GM12878 (cell line): ENCODE results near the gene ACTR1B. TPM values are rescaled to one million over a fixed set of nuclear protein-coding genes. Genes with fewer than 3 reads are reported as not detected.

Experiments
- ATAC-seq: fragments of 200-7000 bp; cut with Tn5 transposase; 3 replicates; pipeline ENCODE4 v1.9.1; 2020; ENCODE audit warnings: mild to moderate bottlenecking, moderate library complexity
- BruUV-seq: library from RNA; stranded (reverse); fragments of 400-500 nt; replicated peaks from 2 replicates; lab custom pipeline; 2021; lab: Mats Ljungman, UMichigan
- CTCF ChIA-PET: fragments of 300-600 bp; sonication (Branson Sonifier 250); formaldehyde crosslinking; extraction: SDS; loops from one replicate; lab custom pipeline; 2021; ENCODE audit warnings: inconsistent platforms; lab: Yijun Ruan, JAX
- POLR2A ChIA-PET: fragments of 350-600 bp; formaldehyde crosslinking; extraction: SDS; loops from one replicate; lab custom pipeline; 2021; ENCODE audit warnings: inconsistent platforms; lab: Charles Lee
- RAD21 ChIA-PET: fragments of 300-600 bp; sonication (Branson Sonifier 250); formaldehyde crosslinking; loops from one replicate; lab custom pipeline; 2023; ENCODE audit warnings: antibody characterized with exemption; ENCODE audit not compliant: unreplicated experiment; lab: Charles Lee
- SMC1A ChIA-PET: fragments of 300-600 bp; sonication (Branson Sonifier 250); formaldehyde crosslinking; loops from one replicate; lab custom pipeline; 2023; ENCODE audit not compliant: unreplicated experiment, uncharacterized antibody; lab: Charles Lee
- DNase-seq: peaks from one replicate; pipeline ENCODE4 v3.0.0-alpha.2; 2011; ENCODE audit warnings: low read depth, low spot score
- FAIRE-seq: peaks from 3 replicates; lab custom pipeline; 2011; peaks lifted over from hg19 to GRCh38; lab: Jason Lieb, UNC
- H2AFZ ChIP-seq: 2 replicates; pipeline ENCODE4 v1.6.0; 2011; ENCODE audit warnings: low read depth, low read length, control low read depth; ENCODE audit not compliant: control insufficient read depth
- H3K27ac ChIP-seq: 2 replicates; pipeline ENCODE4 v1.5.1; 2011; ENCODE audit warnings: control low read depth; ENCODE audit not compliant: control insufficient read depth, insufficient read depth
- H3K27me3 ChIP-seq, 2 experiments: replicated peaks in 1 of 2; 2 replicates each; pipeline versions ENCODE4 v1.6.0 to v1.6.1; 2011; ENCODE audit warnings: low read length in 1 of 2; ENCODE audit not compliant: control insufficient read depth in 2 of 2, insufficient read depth in 2 of 2
- H3K36me3 ChIP-seq, 2 experiments: 2 replicates each; pipeline ENCODE4 v1.5.1; 2011; ENCODE audit warnings: low read length in 1 of 2; ENCODE audit not compliant: control insufficient read depth in 2 of 2, insufficient read depth in 2 of 2
- H3K4me1 ChIP-seq: 2 replicates; pipeline ENCODE4 v1.6.1; 2011; ENCODE audit warnings: mild to moderate bottlenecking, low read length, moderate library complexity, mixed read lengths; ENCODE audit not compliant: control insufficient read depth, insufficient read depth
- H3K4me2 ChIP-seq: 2 replicates; pipeline ENCODE4 v1.6.0; 2011; ENCODE audit warnings: control low read depth; ENCODE audit not compliant: control insufficient read depth, insufficient read depth
- H3K4me3 ChIP-seq: fragments of 200-600 bp; sonication (generic); 2 replicates; pipeline ENCODE4 v1.5.1; 2016
- H3K79me2 ChIP-seq: 2 replicates; pipeline ENCODE4 v1.6.0; 2011; ENCODE audit warnings: low read length; ENCODE audit not compliant: control insufficient read depth, insufficient read depth
- H3K9ac ChIP-seq: 2 replicates; pipeline ENCODE4 v1.8.0; 2011; ENCODE audit warnings: low read length, control low read depth, mixed read lengths; ENCODE audit not compliant: control insufficient read depth, insufficient read depth
- H3K9me3 ChIP-seq: replicated peaks from 3 replicates; pipeline ENCODE4 v1.5.1; 2011; ENCODE audit warnings: mild to moderate bottlenecking, low read length; ENCODE audit not compliant: control insufficient read depth, insufficient read depth
- H4K20me1 ChIP-seq: 2 replicates; pipeline ENCODE4 v1.6.0; 2011; ENCODE audit not compliant: control insufficient read depth, insufficient read depth
- BHLHE40 ChIP-seq, 2 experiments: fragments of 450-650 bp in 1 of 2; IDR thresholded peaks; 2 replicates each; pipeline ENCODE4 v1.6.1; 2011 to 2017; ENCODE audit warnings: low read depth in 2 of 2, borderline replicate concordance in 1 of 2, improper control_type of control experiment in 1 of 2, low read length in 1 of 2, mild to moderate bottlenecking in 1 of 2
- EP300 ChIP-seq, 2 experiments: fragments of 150-350 bp in 1 of 2; IDR thresholded peaks; 2 replicates each; pipeline ENCODE4 v1.6.1; 2011 to 2012; ENCODE audit warnings: low read depth in 2 of 2, low read length in 2 of 2, borderline replicate concordance in 1 of 2, improper control_type of control experiment in 1 of 2, inconsistent platforms in 1 of 2; ENCODE audit not compliant: control insufficient read depth in 1 of 2
- NR2C1 ChIP-seq: fragments of 450-650 bp; IDR thresholded peaks from 2 replicates; pipeline ENCODE4 v1.6.1; 2017; ENCODE audit warnings: antibody characterized with exemption, mild to moderate bottlenecking, moderate library complexity
- PML ChIP-seq: IDR thresholded peaks from 2 replicates; pipeline ENCODE4 v1.6.1; 2012; ENCODE audit warnings: low read length, inconsistent platforms
- RAD21 ChIP-seq: IDR thresholded peaks from 2 replicates; pipeline ENCODE4 v1.6.1; 2011; ENCODE audit warnings: mild to moderate bottlenecking, low read depth, low read length, moderate library complexity; ENCODE audit not compliant: insufficient read depth
- SMARCA5 ChIP-seq: fragments of 450-650 bp; IDR thresholded peaks from 2 replicates; pipeline ENCODE4 v1.6.1; 2017; ENCODE audit warnings: mild to moderate bottlenecking
- SMC3 ChIP-seq: IDR thresholded peaks from 2 replicates; pipeline ENCODE4 v1.6.1; 2011; ENCODE audit warnings: low read length, improper control_type of control experiment, borderline replicate concordance
- SPI1 ChIP-seq: IDR thresholded peaks from 2 replicates; pipeline ENCODE4 v1.6.1; 2011; ENCODE audit warnings: low read depth, mild to moderate bottlenecking, low read length, moderate library complexity, borderline replicate concordance; ENCODE audit not compliant: insufficient read depth
- TCF3 ChIP-seq: IDR thresholded peaks from 2 replicates; pipeline ENCODE4 v1.6.1; 2012; ENCODE audit warnings: low read depth, mild to moderate bottlenecking, low read length, borderline replicate concordance; ENCODE audit not compliant: insufficient read depth
- ZBTB4 ChIP-seq: fragments of 450-650 bp; formaldehyde crosslinking; IDR thresholded peaks from 2 replicates; pipeline ENCODE4 v1.4.0; 2022; ENCODE audit warnings: mild to moderate bottlenecking, moderate library complexity
- ZNF274 ChIP-seq: IDR thresholded peaks from one replicate; pipeline ENCODE4 v1.8.0; 2011; ENCODE audit not compliant: insufficient read length, insufficient read depth
- WGBS: methylation state at CpG from one replicate; pipeline ENCODE4 v1.1.6; 2016; ENCODE audit warnings: low lambda C conversion rate; ENCODE audit not compliant: insufficient replicate concordance, insufficient coverage; ENCODE audit errors: missing lambda C conversion rate; 5-methylcytosine and 5-hydroxymethylcytosine counted together
- in situ Hi-C: fragments of 300-500 bp; cut with MboI; formaldehyde crosslinking; loops from 9 replicates; pipeline ENCODE4 v1.14.3; 2018; ENCODE audit warnings: mixed read lengths
- intact Hi-C: fragments of 100-400 bp; cut with micrococcal nuclease; formaldehyde crosslinking; loops from one replicate; pipeline ENCODE4 v1.14.2; 2022; ENCODE audit not compliant: unreplicated experiment
- polyA plus RNA-seq, 11 experiments: library from polyadenylated mRNA; depleted of rRNA in 4 of 11; unstranded in 6 of 11; stranded (reverse) in 5 of 11; fragments of >200 nt; fragmentation: Nextera tagmentation in 4 of 11; fragmentation: Illumina TruSeq in 1 of 11; extraction: Ambion mirVana in 4 of 11; extraction: Trizol in 1 of 11; gene quantifications; 1 replicate in 1 of 11; 2 replicates in 10 of 11; pipeline versions ENCODE4 v1.2.1 to v1.2.3, GENCODE V29; 2011 to 2016; ENCODE audit warnings: inconsistent platforms in 2 of 11, missing spikeins in 2 of 11, low read depth in 1 of 11
- total RNA-seq, 4 experiments: library from RNA; depleted of rRNA in 3 of 4; stranded (reverse); fragments of >200 nt in 3 of 4; fragmentation: Illumina TruSeq in 1 of 4; extraction: Trizol in 1 of 4; gene quantifications; 2 replicates each; pipeline versions ENCODE4 v1.2.1 to v1.2.3, GENCODE V29; 2013 to 2021
- TF ChIP-seq, protein P1 (sequence below): IDR thresholded peaks from 2 replicates; pipeline ENCODE4 v1.6.1; 2011; ENCODE audit warnings: low read depth, low read length, improper control_type of control experiment, borderline replicate concordance

Gene ACTR1B
- total and polyA plus RNA-seq, 10 of the 15 experiments (the other 5 are each of a cell fraction or from before 2014, with no cell fraction given): 1.3 to 62.8 (median 44.8) TPM

DNA sequence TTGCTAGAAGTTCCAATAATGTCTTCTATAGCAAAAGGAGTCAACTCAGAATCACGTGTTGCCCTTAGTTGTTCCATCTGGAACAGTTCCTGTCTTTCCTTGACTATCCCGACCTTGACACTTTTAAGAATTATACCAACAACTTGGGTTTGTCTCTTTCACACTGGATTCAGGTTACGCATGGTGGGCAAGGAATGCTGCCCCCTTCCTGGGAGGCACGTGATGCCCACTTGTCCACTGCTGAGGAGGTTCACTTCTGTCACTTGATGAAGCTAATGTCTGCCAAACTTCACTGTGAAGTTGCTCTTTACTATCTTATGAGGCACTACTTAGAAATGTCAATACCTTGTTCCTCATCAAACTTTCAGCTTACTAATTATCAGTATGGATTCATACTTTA, 12.7 kb downstream of the ACTR1B start:
- Histone ChIP-seq H3K9ac (no peak overlapping the region), H3K36me3 (peaks cover 0 to 14% of the 10 kb centered on the region in 2 experiments), H3K4me2 (no peak overlapping the region), H3K79me2 (peaks cover 13% of the 10 kb centered on the region), H3K9me3 (no peaks in the 10 kb centered on the region; the same call in 2 of the 3 replicates), H3K4me3 (no peak overlapping the region), H3K27me3 (no peaks in the 10 kb centered on the region), H2AFZ (no peak overlapping the region), H4K20me1 (no peaks in the 10 kb centered on the region), H3K27ac (no peak overlapping the region), H3K4me1 (no peaks in the 10 kb centered on the region)
- WGBS: 83% methylated on average over 4 of the region's 4 CpGs
- intact Hi-C loops: no loop called here
- no peak for FAIRE-seq
- DNase-seq: no peak
- no peak for ATAC-seq
- no TSS peak for BruUV-seq
- POLR2A ChIA-PET: interaction anchor here (0.6 to 7.6 kb wide), 5 partner anchors 10 to 25 kb away, joined by 3 to 132 read pairs (median 3); partner anchors contain the start of gene ACTR1B
- RAD21 ChIA-PET: interaction anchor here (1.7 kb wide), 1 partner anchor 45 kb away, joined by 6 read pairs; no protein-coding TSS in a partner anchor
- TF ChIP-seq, protein P1, sequence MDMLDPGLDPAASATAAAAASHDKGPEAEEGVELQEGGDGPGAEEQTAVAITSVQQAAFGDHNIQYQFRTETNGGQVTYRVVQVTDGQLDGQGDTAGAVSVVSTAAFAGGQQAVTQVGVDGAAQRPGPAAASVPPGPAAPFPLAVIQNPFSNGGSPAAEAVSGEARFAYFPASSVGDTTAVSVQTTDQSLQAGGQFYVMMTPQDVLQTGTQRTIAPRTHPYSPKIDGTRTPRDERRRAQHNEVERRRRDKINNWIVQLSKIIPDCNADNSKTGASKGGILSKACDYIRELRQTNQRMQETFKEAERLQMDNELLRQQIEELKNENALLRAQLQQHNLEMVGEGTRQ: no peak
- TF ChIP-seq SMARCA5 (no peak), ZNF274 (no peak), RAD21 (no peak), BHLHE40 (IDR thresholded peaks at IDR 0.05; ENCODE audit: borderline replicate concordance in 1 of 2, low read depth in 2 of 2, low read length in 1 of 2) (no peak), NR2C1 (no peak), TCF3 (no peak), ZBTB4 (CRISPR knock-in tag) (no peak), EP300 (IDR thresholded peaks at IDR 0.05; ENCODE audit: borderline replicate concordance in 1 of 2, control insufficient read depth in 1 of 2, low read depth in 2 of 2, low read length in 2 of 2) (no peak), PML (no peak), SPI1 (no peak), SMC3 (no peak)
- CTCF ChIA-PET: interaction anchor here (0.7 to 2.9 kb wide), 2 partner anchors 11 to 61 kb away, joined by 3 to 11 read pairs; no protein-coding TSS in a partner anchor
- SMC1A ChIA-PET: interaction anchor here (1.6 to 2.9 kb wide), 2 partner anchors 11 to 47 kb away, joined by 4 to 9 read pairs; no protein-coding TSS in a partner anchor
- in situ Hi-C loops: no loop called here
